H1 (cell line): Measurements from ENCODE around the gene MTCH2. TPM values are rescaled to one million over a fixed set of nuclear protein-coding genes. Genes with fewer than 3 reads are reported as not detected.

Source experiments
- CTCF ChIA-PET: fragments of 300-600 bp; sonication (Branson Sonifier 250); formaldehyde crosslinking; loops from one replicate; lab custom pipeline; 2021; ENCODE audit not compliant: partially characterized antibody; lab: Charles Lee
- POLR2A ChIA-PET: fragments of 300-600 bp; sonication (Branson Sonifier 250); formaldehyde crosslinking; loops from one replicate; lab custom pipeline; 2021; ENCODE audit warnings: inconsistent platforms; ENCODE audit not compliant: partially characterized antibody; lab: Charles Lee
- DNase-seq, 2 experiments: peaks; one replicate each; pipeline versions ENCODE4 v3.0.0 to v3.0.0-alpha.2; 2010 to 2022; ENCODE audit warnings: low spot score in 2 of 2, low read depth in 1 of 2, mixed read lengths in 1 of 2
- FAIRE-seq: peaks from 2 replicates; lab custom pipeline; 2011; peaks lifted over from hg19 to GRCh38; lab: Jason Lieb, UNC
- H2AFZ ChIP-seq: 2 replicates; pipeline ENCODE4 v1.8.1; 2012; ENCODE audit warnings: low read length, inconsistent platforms
- H2AK5ac ChIP-seq: 2 replicates; pipeline ENCODE4 v1.6.1; 2013; ENCODE audit warnings: low read depth, low read length
- H2BK120ac ChIP-seq: replicated peaks from 2 replicates; pipeline ENCODE3; 2013; ENCODE audit warnings: low read depth, low read length, inconsistent platforms
- H2BK12ac ChIP-seq: 2 replicates; pipeline ENCODE4 v1.6.1; 2013; ENCODE audit warnings: low read depth, low read length
- H2BK15ac ChIP-seq: 2 replicates; pipeline ENCODE4 v1.6.1; 2013; ENCODE audit warnings: low read length
- H2BK20ac ChIP-seq: 2 replicates; pipeline ENCODE4 v1.6.1; 2013; ENCODE audit warnings: low read length
- H2BK5ac ChIP-seq: 2 replicates; pipeline ENCODE4 v1.6.1; 2013; ENCODE audit warnings: low read depth, low read length
- H3K14ac ChIP-seq: 2 replicates; pipeline ENCODE4 v1.6.1; 2013; ENCODE audit warnings: inconsistent platforms; ENCODE audit not compliant: insufficient read length
- H3K18ac ChIP-seq: 2 replicates; pipeline ENCODE4 v1.6.1; 2013; ENCODE audit warnings: low read length; ENCODE audit errors: extremely low read depth
- H3K23ac ChIP-seq: 2 replicates; pipeline ENCODE4 v1.6.1; 2013; ENCODE audit warnings: inconsistent platforms; ENCODE audit not compliant: insufficient read length
- H3K23me2 ChIP-seq: 2 replicates; pipeline ENCODE4 v1.6.1; 2013; ENCODE audit warnings: low read depth, low read length
- H3K27ac ChIP-seq: 2 replicates; pipeline ENCODE4 v1.6.1; 2011; ENCODE audit warnings: low read depth, low read length, inconsistent platforms
- H3K27me3 ChIP-seq, 4 experiments: replicated peaks in 1 of 4; 1 replicate in 1 of 4; 2 replicates in 3 of 4; pipeline versions ENCODE4 v1.6.1 to v1.8.1; 2011 to 2013; ENCODE audit warnings: low read length in 3 of 4, mild to moderate bottlenecking in 3 of 4, inconsistent platforms in 2 of 4, mixed read lengths in 2 of 4, moderate library complexity in 1 of 4; ENCODE audit not compliant: control insufficient read depth in 3 of 4, insufficient read depth in 3 of 4; ENCODE audit errors: extremely low read depth in 1 of 4
- H3K36me3 ChIP-seq, 4 experiments: 2 replicates each; pipeline versions ENCODE4 v1.6.1 to v1.8.1; 2011 to 2013; ENCODE audit warnings: mild to moderate bottlenecking in 4 of 4, low read length in 3 of 4, moderate library complexity in 2 of 4, control low read depth in 1 of 4, inconsistent platforms in 1 of 4; ENCODE audit not compliant: insufficient read depth in 4 of 4, control insufficient read depth in 2 of 4
- H3K4ac ChIP-seq: replicated peaks from 2 replicates; pipeline ENCODE3; 2013; ENCODE audit warnings: low read length, low read depth, mixed read lengths, inconsistent platforms; ENCODE audit not compliant: insufficient read length
- H3K4me1 ChIP-seq, 4 experiments: replicated peaks in 1 of 4; 1 replicate in 1 of 4; 2 replicates in 3 of 4; pipeline versions ENCODE4 v1.6.1 to v1.8.1; 2011 to 2013; ENCODE audit warnings: low read length in 3 of 4, inconsistent platforms in 2 of 4, mixed read lengths in 1 of 4; ENCODE audit not compliant: insufficient read depth in 4 of 4, control insufficient read depth in 3 of 4
- H3K4me2 ChIP-seq, 2 experiments: 2 replicates each; pipeline versions ENCODE4 v1.6.1 to v1.8.1; 2011 to 2013; ENCODE audit warnings: low read depth in 2 of 2, low read length in 2 of 2, control low read depth in 1 of 2, inconsistent platforms in 1 of 2, mild to moderate bottlenecking in 1 of 2; ENCODE audit not compliant: insufficient read depth in 1 of 2
- H3K4me3 ChIP-seq, 4 experiments: fragments of 200-600, 300-600 bp in 1 of 4; sonication (generic), shearing (Covaris generic), sonication (Bioruptor Twin) in 1 of 4; 2 replicates each; pipeline versions ENCODE4 v1.5.1 to v1.8.1; 2011 to 2016; ENCODE audit warnings: low read length in 4 of 4, low read depth in 3 of 4, control low read depth in 2 of 4, inconsistent platforms in 2 of 4, mild to moderate bottlenecking in 2 of 4, mixed read lengths in 1 of 4, moderate library complexity in 1 of 4; ENCODE audit not compliant: insufficient read depth in 2 of 4; ENCODE audit errors: extremely low read depth in 1 of 4
- H3K56ac ChIP-seq: replicated peaks from 2 replicates; pipeline ENCODE3; 2013; ENCODE audit warnings: low read depth, mild to moderate bottlenecking, mixed read lengths, low read length, inconsistent platforms; ENCODE audit not compliant: insufficient read length
- H3K79me1 ChIP-seq: 2 replicates; pipeline ENCODE4 v1.6.1; 2013; ENCODE audit warnings: low read depth, low read length, control low read depth
- H3K79me2 ChIP-seq, 2 experiments: 2 replicates each; pipeline versions ENCODE4 v1.6.1 to v1.8.1; 2012 to 2013; ENCODE audit warnings: low read length in 2 of 2, mild to moderate bottlenecking in 2 of 2, inconsistent platforms in 1 of 2; ENCODE audit not compliant: insufficient read depth in 2 of 2, control insufficient read depth in 1 of 2
- H3K9ac ChIP-seq, 4 experiments: replicated peaks in 1 of 4; 1 replicate in 1 of 4; 2 replicates in 3 of 4; pipeline versions ENCODE4 v1.6.1 to v1.8.1; 2011 to 2013; ENCODE audit warnings: low read depth in 3 of 4, low read length in 3 of 4, control low read depth in 2 of 4, mild to moderate bottlenecking in 2 of 4, moderate library complexity in 2 of 4, inconsistent platforms in 1 of 4; ENCODE audit errors: extremely low read depth in 1 of 4
- H3K9me3 ChIP-seq, 2 experiments: 2 replicates each; pipeline versions ENCODE4 v1.6.1 to v1.8.1; 2012 to 2013; ENCODE audit warnings: mild to moderate bottlenecking in 2 of 2, moderate library complexity in 2 of 2, control low read depth in 1 of 2, inconsistent platforms in 1 of 2, low read depth in 1 of 2, low read length in 1 of 2, mixed read lengths in 1 of 2; ENCODE audit not compliant: insufficient read depth in 2 of 2
- H4K20me1 ChIP-seq, 2 experiments: replicated peaks in 1 of 2; 2 replicates each; pipeline versions ENCODE3 to v1.8.1; 2011 to 2013; ENCODE audit warnings: inconsistent platforms in 2 of 2, low read length in 2 of 2, mild to moderate bottlenecking in 1 of 2; ENCODE audit not compliant: insufficient read depth in 2 of 2, control insufficient read depth in 1 of 2
- H4K5ac ChIP-seq: 2 replicates; pipeline ENCODE4 v1.6.1; 2013; ENCODE audit warnings: low read length, low read depth, mixed read lengths, inconsistent platforms; ENCODE audit not compliant: insufficient read length
- H4K8ac ChIP-seq: 2 replicates; pipeline ENCODE4 v1.8.0; 2013; ENCODE audit warnings: mild to moderate bottlenecking, moderate library complexity, low read length, inconsistent platforms; ENCODE audit not compliant: insufficient read depth; ENCODE audit errors: extremely low read depth
- H4K91ac ChIP-seq: replicated peaks from 2 replicates; pipeline ENCODE3; 2013; ENCODE audit warnings: low read length, mixed read lengths, inconsistent platforms; ENCODE audit not compliant: insufficient read length
- CBX5 ChIP-seq: fragments of 300-800, 300-1000 bp; sonication (generic); IDR thresholded peaks from 2 replicates; pipeline ENCODE4 v1.7.1; 2016; ENCODE audit warnings: antibody characterized with exemption, low read length, low read depth
- MAFK ChIP-seq: IDR thresholded peaks from 2 replicates; pipeline ENCODE4 v1.6.1; 2012; ENCODE audit warnings: low read depth, mild to moderate bottlenecking, improper control_type of control experiment, low read length
- RBBP5 ChIP-seq: IDR thresholded peaks from 2 replicates; pipeline ENCODE4 v1.7.1; 2012; ENCODE audit warnings: low read depth, mild to moderate bottlenecking, inconsistent platforms, low read length, moderate library complexity, borderline replicate concordance
- SAP30 ChIP-seq: fragments of 300-600 bp; sonication (generic); IDR thresholded peaks from 2 replicates; pipeline ENCODE4 v1.7.1; 2012; ENCODE audit warnings: low read length, moderate library complexity, mild to moderate bottlenecking, inconsistent platforms; ENCODE audit not compliant: insufficient read depth, insufficient replicate concordance
- YY1 ChIP-seq: IDR thresholded peaks from 2 replicates; pipeline ENCODE4 v1.6.1; 2011; ENCODE audit warnings: low read depth, mild to moderate bottlenecking, low read length
- WGBS, 2 experiments: shearing (Covaris generic) in 1 of 2; methylation state at CpG; one replicate each; pipeline versions ENCODE4 v1.1.6 to v1.1.7; 2013 to 2015; ENCODE audit warnings: low lambda C conversion rate in 2 of 2, mixed read lengths in 2 of 2, inconsistent platforms in 1 of 2, low coverage in 1 of 2, missing lambda C conversion rate in 1 of 2; ENCODE audit not compliant: insufficient replicate concordance in 2 of 2, insufficient coverage in 1 of 2, insufficient read length in 1 of 2; ENCODE audit errors: extremely low coverage in 1 of 2, missing lambda C conversion rate in 1 of 2; 5-methylcytosine and 5-hydroxymethylcytosine counted together
- polyA plus RNA-seq, 7 experiments: library from polyadenylated mRNA; depleted of rRNA in 3 of 7; stranded (reverse) in 5 of 7; unstranded in 2 of 7; fragments of >200 nt in 5 of 7; fragments of 200-250 nt in 2 of 7; gene quantifications; 1 replicate in 5 of 7; 2 replicates in 1 of 7; 4 replicates in 1 of 7; pipeline versions ENCODE4 v1.2.1 to v1.2.3, GENCODE V29; 2011 to 2013; ENCODE audit warnings: missing spikeins in 2 of 7, mixed read lengths in 2 of 7
- total RNA-seq: library from RNA; stranded (reverse); fragmentation: NEBNext Ultra II Directional; extraction: Animal tissue kit (Norgen Biotek cat#: 25700); gene quantifications from 2 replicates; pipeline ENCODE4 v1.2.1, GENCODE V29; 2021

MTCH2 gene
- total and polyA plus RNA-seq, 2 of the 8 experiments (the other 6 are each of a cell fraction or from before 2014, with no cell fraction given), result 157 to 171 TPM

DNA sequence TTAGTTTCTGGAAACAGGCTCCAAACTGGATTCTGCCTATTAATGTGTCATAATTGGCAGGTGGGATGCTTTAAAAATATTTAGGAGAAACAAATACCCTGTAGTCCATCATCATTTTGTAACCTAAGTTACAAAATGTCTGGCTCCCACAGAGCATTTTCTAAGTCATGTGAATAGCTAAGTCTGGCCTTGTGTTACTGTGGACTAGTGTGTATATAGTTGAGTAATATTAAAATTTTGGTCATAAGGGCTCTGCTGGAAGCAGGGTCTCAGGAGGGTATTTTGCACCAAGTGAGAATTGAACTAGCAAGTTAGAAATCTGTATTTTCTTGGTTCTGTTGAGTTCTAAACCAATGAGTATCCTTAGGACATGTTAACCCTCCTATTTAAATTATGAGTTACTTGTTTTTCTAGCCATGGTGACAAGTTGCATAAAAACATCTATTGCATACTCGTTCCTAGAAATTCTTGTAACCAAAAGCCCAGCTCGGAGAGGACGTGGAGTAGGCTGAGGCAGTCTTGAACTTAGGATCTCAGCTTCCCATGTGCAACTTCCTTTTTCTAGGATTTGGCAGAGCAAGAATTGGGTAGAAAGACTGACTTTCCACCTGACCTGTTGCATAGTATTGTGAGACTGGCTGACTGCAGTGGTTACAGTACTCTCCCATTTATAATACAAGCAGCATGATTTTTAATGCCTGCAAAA, 71.6 kb downstream of the MTCH2 start:
- H2BK15ac ChIP-seq, result no peak overlapping the region
- no peak overlapping the region for H2BK5ac ChIP-seq
- DNase-seq (no peak), FAIRE-seq (no peak)
- H3K4me3 ChIP-seq, result no peak overlapping the region
- peaks cover 0 to 8% of the 10 kb centered on the region in 2 experiments for H4K20me1 ChIP-seq
- WGBS, 2 experiments, result 98% methylated on average over 3 of the region's 3 CpGs; no CpG with 5 or more reads in 1 of the 2 experiments
- no peak overlapping the region for H2BK12ac ChIP-seq
- peaks cover 11 to 38% (median 23%) of the 10 kb centered on the region in 4 experiments for H3K36me3 ChIP-seq
- H3K9ac ChIP-seq, result no peak overlapping the region
- no peak overlapping the region for H3K4ac ChIP-seq
- POLR2A ChIA-PET, result interaction anchor here (0.6 to 6.6 kb wide), 9 partner anchors 7 to 183 kb away, joined by 3 to 83 read pairs (median 3); partner anchors contain the start of genes CELF1, KBTBD4 and NDUFS3
- no peak overlapping the region for H4K8ac ChIP-seq
- H3K4me2 ChIP-seq, result no peak overlapping the region
- H4K5ac ChIP-seq, result no peak overlapping the region
- no peak overlapping the region for H4K91ac ChIP-seq
- peaks cover 0 to 13% of the 10 kb centered on the region in 2 experiments; a peak in 2 of 4 replicates for H3K79me2 ChIP-seq
- H2AK5ac ChIP-seq, result no peak overlapping the region
- no peak overlapping the region for H3K27ac ChIP-seq
- peaks cover 8% of the 10 kb centered on the region; the same call in 1 of the 2 replicates for H3K79me1 ChIP-seq
- H3K14ac ChIP-seq, result no peak overlapping the region
- no peaks in the 10 kb centered on the region for H3K4me1 ChIP-seq
- CTCF ChIA-PET, result interaction anchor here (0.6 to 2.0 kb wide), 2 partner anchors 10 to 47 kb away, joined by 3 to 5 read pairs; no protein-coding TSS in a partner anchor
- H3K56ac ChIP-seq, result no peak overlapping the region
- H2BK20ac ChIP-seq, result no peak overlapping the region
- H3K23me2 ChIP-seq, result no peaks in the 10 kb centered on the region
- H2BK120ac ChIP-seq, result no peak overlapping the region
- H3K9me3 ChIP-seq, result no peaks in the 10 kb centered on the region
- H2AFZ ChIP-seq, result no peak overlapping the region
- H3K27me3 ChIP-seq, result no peaks in the 10 kb centered on the region
- no peak overlapping the region for H3K18ac ChIP-seq
- H3K23ac ChIP-seq, result no peak overlapping the region
- TF ChIP-seq YY1 (no peak), RBBP5 (no peak), MAFK (no peak), CBX5 (no peak), SAP30 (no peak)
